Ishikawa (cell line): Measurements from ENCODE around the gene ZNF641.

Experiments used
- CEBPB ChIP-seq: IDR thresholded peaks from 2 replicates; pipeline ENCODE4 v1.6.1; 2012
- CREB1 ChIP-seq: IDR thresholded peaks from 2 replicates; pipeline ENCODE4 v1.6.1; 2012; ENCODE audit warnings: low read depth
- EGR1 ChIP-seq: IDR thresholded peaks from 2 replicates; pipeline ENCODE4 v1.6.1; 2012
- EP300 ChIP-seq: IDR thresholded peaks from 2 replicates; pipeline ENCODE4 v1.6.1; 2012; ENCODE audit warnings: borderline replicate concordance
- FOXM1 ChIP-seq: IDR thresholded peaks from 2 replicates; pipeline ENCODE4 v1.6.1; 2012; ENCODE audit warnings: low read depth, borderline replicate concordance
- MAX ChIP-seq: IDR thresholded peaks from 2 replicates; pipeline ENCODE4 v1.6.1; 2012
- NFIC ChIP-seq: IDR thresholded peaks from 2 replicates; pipeline ENCODE4 v1.6.1; 2012
- RAD21 ChIP-seq: IDR thresholded peaks from 2 replicates; pipeline ENCODE4 v1.6.1; 2012; ENCODE audit warnings: low read depth
- REST ChIP-seq: IDR thresholded peaks from 2 replicates; pipeline ENCODE4 v1.6.1; 2012; ENCODE audit warnings: low read depth, mild to moderate bottlenecking
- TAF1 ChIP-seq: IDR thresholded peaks from 2 replicates; pipeline ENCODE4 v1.6.1; 2012; ENCODE audit warnings: low read depth, mild to moderate bottlenecking
- TCF12 ChIP-seq: IDR thresholded peaks from 2 replicates; pipeline ENCODE4 v1.6.1; 2012; ENCODE audit warnings: low read depth
- TEAD4 ChIP-seq: IDR thresholded peaks from 2 replicates; pipeline ENCODE4 v1.6.1; 2012
- USF1 ChIP-seq: IDR thresholded peaks from 2 replicates; pipeline ENCODE4 v1.6.1; 2012
- YY1 ChIP-seq: IDR thresholded peaks from 2 replicates; pipeline ENCODE4 v1.6.1; 2012; ENCODE audit warnings: low read depth
- ZBTB7A ChIP-seq: IDR thresholded peaks from 2 replicates; pipeline ENCODE4 v1.6.1; 2012; ENCODE audit warnings: low read depth

Gene ZNF641

DNA sequence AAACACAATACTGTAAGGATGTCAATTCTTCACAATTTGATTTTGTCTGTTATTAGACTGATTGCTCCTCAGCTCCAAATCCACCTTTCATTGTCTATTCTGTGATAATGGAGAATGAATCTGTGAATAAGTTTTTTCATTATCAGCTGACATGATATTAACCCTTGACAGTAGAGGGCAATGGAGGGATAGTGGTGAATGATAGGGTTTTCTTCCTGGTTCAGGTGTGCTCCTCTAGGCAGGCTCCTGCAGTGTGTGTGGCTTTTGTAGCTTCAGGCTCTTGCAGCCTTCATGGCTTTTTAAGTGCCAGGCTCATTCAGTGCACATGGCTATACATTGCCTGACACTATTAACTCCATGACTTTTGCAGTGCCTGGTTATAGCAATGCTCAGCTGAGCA is 23.4 kb upstream of the ZNF641 start:
- TF ChIP-seq CEBPB (no peak), EGR1 (no peak), EP300 (no peak), USF1 (no peak), TEAD4 (no peak), RAD21 (no peak), MAX (no peak), FOXM1 (no peak), YY1 (no peak), CREB1 (no peak), TAF1 (no peak), NFIC (no peak), ZBTB7A (no peak), REST (no peak)

- no peak for TF ChIP-seq FOXM1
- no peak for TF ChIP-seq USF1
- TF ChIP-seq EP300, result no peak
- no peak for TF ChIP-seq TAF1
- no peak for TF ChIP-seq ZBTB7A
- TF ChIP-seq RAD21, result no peak
- TF ChIP-seq REST, result no peak
- no peak for TF ChIP-seq CREB1
- no peak for TF ChIP-seq YY1
- TF ChIP-seq EGR1, result no peak
- TF ChIP-seq TCF12, result no peak
- no peak for TF ChIP-seq MAX
- TF ChIP-seq NFIC, result no peak
- TF ChIP-seq CEBPB, result no peak
- no peak for TF ChIP-seq TEAD4
Measured at GRCh38 chr12:48366131-48366530, 15.4 kb upstream of the ZNF641 start.

GRCh38 chr12:48361664-48362339 is 11.1 kb upstream of the ZNF641 start:
- TF ChIP-seq EP300 (no peak), USF1 (peak; percentile 66), RAD21 (no peak), EGR1 (no peak), TCF12 (no peak), CREB1 (no peak)

- TF ChIP-seq EP300, result no peak
- no peak for TF ChIP-seq USF1
- TF ChIP-seq RAD21, result no peak
- TF ChIP-seq NFIC, result no peak
- no peak for TF ChIP-seq YY1
- no peak for TF ChIP-seq ZBTB7A
Measured at GRCh38 chr12:48358937-48359513, 8.3 kb upstream of the ZNF641 start.
